Muscle of back (tissue), 11 donors: ENCODE data around the gene TMEM74B. TPM values are rescaled to one million over a fixed set of nuclear protein-coding genes. Genes with fewer than 3 reads are reported as not detected.

ENCODE experiments used
- DNase-seq, 3 donors: peaks; one replicate each; pipeline versions ENCODE4 v3.0.0 to v3.0.0-alpha.2; 2013
- polyA plus RNA-seq, 10 donors: library from polyadenylated mRNA; unstranded; fragments of 120-200 nt; gene quantifications; one replicate each; pipeline ENCODE4 v1.2.1, GENCODE V29; 2013; ENCODE audit not compliant: insufficient read length in 10 of 10

TMEM74B gene
- polyA plus RNA-seq, 10 donors = 2.0 to 5.0 (median 3.3) TPM

- no peak for DNase-seq
These were observed 40.2 kb downstream of the TMEM74B start for GRCh38 chr20:1144401-1145172.

GRCh38 chr20:1137236-1137635 lies 47.5 kb downstream of the TMEM74B start:
- no peak for DNase-seq

GRCh38 chr20:1134836-1135235 lies 49.9 kb downstream of the TMEM74B start:
- DNase-seq = no peak

GRCh38 chr20:1134355-1134754 lies 50.4 kb downstream of the TMEM74B start:
- DNase-seq = no peak

GRCh38 chr20:1131354-1131753 lies 53.4 kb downstream of the TMEM74B start:
- DNase-seq = no peak

GRCh38 chr20:1130847-1131246 lies 53.9 kb downstream of the TMEM74B start:
- peak in 2 of 3 donors; percentile 7 to 18 for DNase-seq

Other genes starting within 250 kb of the TMEM74B start
- gene RSPO4, start 182.7 kb downstream of the TMEM74B start, polyA plus RNA-seq = under 1 TPM in 8 of 10 donors, not detected in 2; 0.11 to 0.95 (median 0.21) TPM
- gene PSMF1, start 66.4 kb downstream of the TMEM74B start, polyA plus RNA-seq = 100 to 1,000 TPM in 5 of 10 donors, 10 to 100 TPM in 5; 78.2 to 123 (median 98.1) TPM
- under 1 TPM; 0.27 to 0.86 (median 0.49) TPM for gene C20orf202, start 18.5 kb upstream of the TMEM74B start, polyA plus RNA-seq
- under 1 TPM in 3 of 10 donors, not detected in 7; 0.10 to 0.13 (median 0.11) TPM for gene RAD21L1, start 41.1 kb upstream of the TMEM74B start, polyA plus RNA-seq
- gene SNPH, start 81.3 kb upstream of the TMEM74B start, polyA plus RNA-seq = 1 to 10 TPM; 4.5 to 9.6 (median 5.6) TPM
- 1 to 10 TPM in 9 of 10 donors, under 1 TPM in 1; 0.83 to 2.7 (median 1.8) TPM for gene SDCBP2, start 144.2 kb upstream of the TMEM74B start, polyA plus RNA-seq
- gene FKBP1A, start 208.1 kb upstream of the TMEM74B start, polyA plus RNA-seq = 100 to 1,000 TPM; 250 to 317 (median 277) TPM